HEK293T (cell line): ENCODE measurements around the gene SLC43A2.

ENCODE experiments used
- BHLHE40 ChIP-seq: fragments of 450-650 bp; IDR thresholded peaks from 2 replicates; pipeline ENCODE4 v1.6.1; 2016; ENCODE audit warnings: mild to moderate bottlenecking, moderate library complexity, borderline replicate concordance
- ELF4 ChIP-seq: fragments of 450-650 bp; IDR thresholded peaks from 2 replicates; pipeline ENCODE4 v1.6.1; 2017; ENCODE audit warnings: antibody characterized with exemption
- FOXA1 ChIP-seq: fragments of 450-650 bp; IDR thresholded peaks from 2 replicates; pipeline ENCODE4 v1.6.1; 2016; ENCODE audit warnings: mild to moderate bottlenecking
- FOXK2 ChIP-seq: fragments of 450-650 bp; IDR thresholded peaks from 2 replicates; pipeline ENCODE4 v1.6.1; 2016; ENCODE audit warnings: mild to moderate bottlenecking
- FOXM1 ChIP-seq: fragments of 450-650 bp; IDR thresholded peaks from 2 replicates; pipeline ENCODE4 v1.6.1; 2017; ENCODE audit warnings: mild to moderate bottlenecking, borderline replicate concordance
- HDGF ChIP-seq: fragments of 450-650 bp; IDR thresholded peaks from 2 replicates; pipeline ENCODE4 v1.6.1; 2017; ENCODE audit warnings: antibody characterized with exemption, borderline replicate concordance
- LEF1 ChIP-seq: fragments of 450-650 bp; IDR thresholded peaks from 2 replicates; pipeline ENCODE4 v1.6.1; 2017; ENCODE audit warnings: mild to moderate bottlenecking, borderline replicate concordance
- NFRKB ChIP-seq: fragments of 450-650 bp; IDR thresholded peaks from 2 replicates; pipeline ENCODE4 v1.6.1; 2016; ENCODE audit warnings: mild to moderate bottlenecking, moderate library complexity
- SP1 ChIP-seq: fragments of 450-650 bp; IDR thresholded peaks from 2 replicates; pipeline ENCODE4 v1.6.1; 2017
- SUZ12 ChIP-seq: fragments of 450-650 bp; IDR thresholded peaks from 2 replicates; pipeline ENCODE4 v1.6.1; 2016; ENCODE audit warnings: mild to moderate bottlenecking
- TARDBP ChIP-seq: fragments of 450-650 bp; IDR thresholded peaks from 2 replicates; pipeline ENCODE4 v1.6.1; 2016
- ZNF384 ChIP-seq: fragments of 450-650 bp; IDR thresholded peaks from 2 replicates; pipeline ENCODE4 v1.6.1; 2016
- TF ChIP-seq, protein P1 (sequence below): fragments of 450-650 bp; IDR thresholded peaks from 2 replicates; pipeline ENCODE4 v1.6.1; 2016

DNA sequence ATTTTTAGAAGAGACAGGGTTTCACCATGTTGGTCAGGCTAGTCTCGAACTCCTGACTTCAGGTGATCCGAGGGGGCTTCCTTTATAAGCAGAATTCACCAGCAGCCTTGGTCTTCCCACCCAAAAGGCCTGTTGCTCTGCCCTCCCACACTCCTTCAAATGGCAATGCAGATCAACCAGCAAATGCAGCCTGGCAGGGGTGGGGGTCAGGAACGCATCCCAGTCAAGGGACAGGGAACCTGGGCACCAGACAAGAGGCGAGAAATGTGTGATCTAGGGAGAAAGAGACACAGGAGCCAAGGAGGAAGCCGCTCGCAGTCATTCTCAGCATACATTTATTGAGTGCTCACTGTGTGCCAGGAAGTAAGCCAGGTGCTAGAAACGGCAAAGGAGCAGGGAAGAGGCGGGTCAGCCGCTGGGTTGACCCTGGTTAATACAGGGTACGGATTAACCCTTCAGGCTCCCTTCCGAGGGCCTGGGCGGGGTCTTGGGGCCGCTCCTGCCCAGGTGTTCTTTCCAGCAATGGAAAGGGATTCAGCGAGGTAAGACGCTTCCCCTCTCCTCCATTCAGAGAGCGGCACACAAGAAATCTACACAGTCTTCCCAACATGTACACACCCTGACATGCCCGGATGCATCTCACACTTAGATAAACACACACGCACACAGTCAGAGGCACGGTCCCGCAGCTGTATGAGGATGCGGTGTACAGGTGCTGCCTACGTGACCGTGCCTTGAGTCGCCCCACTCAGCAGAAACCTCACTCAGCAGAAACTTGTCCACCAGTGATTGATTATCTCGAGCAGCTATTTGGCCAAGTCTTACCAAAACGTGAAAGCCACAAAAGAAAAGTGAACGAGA, 59.5 kb downstream of the SLC43A2 start:
- TF ChIP-seq FOXK2, result no peak
- TF ChIP-seq ZNF384, result no peak
- no peak for TF ChIP-seq FOXM1
- no peak for TF ChIP-seq NFRKB
- TF ChIP-seq SUZ12, result no peak
- no peak for TF ChIP-seq ELF4
- no peak for TF ChIP-seq LEF1
- TF ChIP-seq SP1, result no peak
- TF ChIP-seq HDGF, result no peak
- no peak for TF ChIP-seq TARDBP
- TF ChIP-seq, protein P1, sequence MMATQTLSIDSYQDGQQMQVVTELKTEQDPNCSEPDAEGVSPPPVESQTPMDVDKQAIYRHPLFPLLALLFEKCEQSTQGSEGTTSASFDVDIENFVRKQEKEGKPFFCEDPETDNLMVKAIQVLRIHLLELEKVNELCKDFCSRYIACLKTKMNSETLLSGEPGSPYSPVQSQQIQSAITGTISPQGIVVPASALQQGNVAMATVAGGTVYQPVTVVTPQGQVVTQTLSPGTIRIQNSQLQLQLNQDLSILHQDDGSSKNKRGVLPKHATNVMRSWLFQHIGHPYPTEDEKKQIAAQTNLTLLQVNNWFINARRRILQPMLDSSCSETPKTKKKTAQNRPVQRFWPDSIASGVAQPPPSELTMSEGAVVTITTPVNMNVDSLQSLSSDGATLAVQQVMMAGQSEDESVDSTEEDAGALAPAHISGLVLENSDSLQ, result no peak
- no peak for TF ChIP-seq BHLHE40
- no peak for TF ChIP-seq FOXA1
